KOPT-K1 (cell line): ENCODE results near the gene FBXL19.
A peak's percentile ranks its signal among the peaks of the same experiment; 100 is the strongest.
"Not testable (repeated sequence)": the region's sequence is repeated elsewhere in the genome, so short reads cannot be mapped to it uniquely, and the experiment has no call there.

Experiments
- H3K27ac ChIP-seq: fragments of 200-600 bp; sonication (generic); 2 replicates; pipeline ENCODE4 v1.5.1; 2016; ENCODE audit warnings: antibody characterized with exemption, mild to moderate bottlenecking, low read depth, low read length; ENCODE audit not compliant: poor library complexity, severe bottlenecking
- H3K36me3 ChIP-seq: fragments of 200-600 bp; sonication (generic); 2 replicates; pipeline ENCODE4 v1.5.1; 2017; ENCODE audit warnings: antibody characterized with exemption, mild to moderate bottlenecking, low read length, moderate library complexity; ENCODE audit not compliant: insufficient read depth
- H3K9me3 ChIP-seq: fragments of 200-600 bp; sonication (generic); 2 replicates; pipeline ENCODE4 v1.5.1; 2017; ENCODE audit warnings: antibody characterized with exemption, low read length, mild to moderate bottlenecking; ENCODE audit not compliant: insufficient read depth, poor library complexity, severe bottlenecking

The FBXL19 gene

DNA sequence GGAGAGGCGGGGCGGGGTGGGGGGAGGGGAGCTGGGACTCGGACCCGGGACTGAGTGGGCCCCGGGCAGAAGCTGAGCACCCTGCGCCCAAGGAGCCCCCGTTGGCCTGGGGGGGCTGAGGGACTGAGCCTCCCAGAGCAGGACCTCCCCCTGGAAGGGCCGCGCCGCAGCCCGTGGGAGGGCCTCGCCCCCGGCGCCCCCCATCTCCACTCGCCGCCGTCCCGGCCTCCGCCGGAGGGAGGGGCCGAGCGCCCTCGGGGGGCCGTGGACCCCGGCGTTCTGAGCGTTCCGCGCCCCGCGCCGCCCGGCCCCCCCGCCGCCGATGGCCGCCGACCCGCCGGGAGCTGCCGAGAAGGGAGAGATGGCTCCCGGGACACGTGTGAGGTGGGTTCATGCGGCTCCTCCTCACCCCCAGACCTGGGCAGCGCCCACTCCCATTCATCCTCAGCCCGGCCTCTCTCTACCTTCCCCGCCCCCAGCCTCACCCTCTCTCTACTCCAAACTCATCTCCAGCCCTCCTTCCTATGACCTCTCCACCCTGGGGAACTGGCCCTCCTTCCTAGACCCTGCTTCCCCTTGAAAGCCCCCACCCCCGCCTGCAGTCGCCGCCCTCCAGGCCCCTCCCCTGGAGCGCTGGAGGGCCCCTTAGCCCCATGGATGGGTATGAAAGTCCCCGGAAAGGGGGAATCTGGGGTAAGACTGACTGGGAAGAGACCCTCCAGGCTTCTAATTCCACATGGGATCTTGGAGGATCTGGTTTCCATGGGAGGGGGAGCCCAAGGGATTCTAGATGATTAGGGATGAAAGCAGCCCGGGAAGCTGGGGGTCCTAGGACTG is 922 bp downstream of the FBXL19 start:
- H3K9me3 ChIP-seq, result no peaks in the 10 kb centered on the region
- H3K36me3 ChIP-seq, result peaks cover 34% of the 10 kb centered on the region
- H3K27ac ChIP-seq, result peak overlapping the region; percentile 92

DNA sequence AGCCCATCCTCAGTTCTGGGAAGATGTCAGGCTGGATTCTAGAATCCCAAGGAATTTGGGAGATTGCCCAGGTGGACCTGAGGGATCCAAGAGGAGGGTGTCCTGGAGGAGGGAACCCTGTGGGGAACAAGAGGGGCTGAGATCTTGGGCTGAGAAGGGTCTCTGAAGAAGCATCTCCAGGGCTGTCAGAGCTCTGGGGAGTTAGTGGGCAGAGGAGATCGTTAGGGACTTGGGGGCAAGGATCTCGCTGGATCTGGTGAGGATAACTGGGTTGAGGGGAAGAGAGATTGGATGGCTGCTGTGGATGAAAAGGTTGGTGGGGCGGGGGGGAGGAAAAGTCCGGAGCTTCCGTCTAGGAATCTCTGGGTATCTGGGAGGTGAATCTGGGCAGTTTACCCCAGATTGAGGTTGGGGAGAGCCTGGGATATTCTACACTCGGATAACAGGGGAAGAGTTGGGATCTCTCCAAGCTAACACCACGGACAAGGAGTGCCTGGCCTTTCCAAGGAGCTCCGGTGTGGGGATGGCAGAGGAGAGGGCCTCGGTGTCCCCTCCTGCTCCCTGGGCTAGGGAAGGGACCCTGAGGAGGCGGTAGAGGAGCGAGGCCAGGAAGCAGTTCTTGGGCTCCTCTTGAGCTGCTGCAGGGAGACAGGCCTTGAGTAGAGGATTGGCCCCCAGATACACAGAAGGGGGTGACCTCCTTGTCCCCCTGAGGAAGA is 1.7 kb downstream of the FBXL19 start:
- Histone ChIP-seq H3K36me3 (peaks cover 41% of the 10 kb centered on the region), H3K27ac (peak overlapping the region; percentile 92), H3K9me3 (no peaks in the 10 kb centered on the region)

DNA sequence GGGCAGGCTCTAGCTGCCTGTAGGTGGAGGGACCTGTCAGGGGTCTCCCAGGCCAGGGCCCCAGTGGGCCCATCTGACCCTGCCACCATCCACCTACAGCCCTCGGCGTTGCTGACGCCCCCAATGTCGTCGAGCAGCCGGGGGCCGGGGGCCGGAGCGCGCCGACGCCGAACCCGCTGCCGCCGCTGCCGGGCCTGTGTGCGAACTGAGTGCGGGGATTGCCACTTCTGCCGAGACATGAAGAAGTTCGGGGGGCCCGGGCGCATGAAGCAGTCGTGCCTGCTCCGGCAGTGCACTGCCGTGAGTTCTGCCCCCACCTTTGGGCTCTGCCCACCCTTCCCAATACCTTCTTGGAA is 2.2 kb downstream of the FBXL19 start:
- Histone ChIP-seq H3K27ac (no peak overlapping the region), H3K36me3 (peaks cover 46% of the 10 kb centered on the region)

DNA sequence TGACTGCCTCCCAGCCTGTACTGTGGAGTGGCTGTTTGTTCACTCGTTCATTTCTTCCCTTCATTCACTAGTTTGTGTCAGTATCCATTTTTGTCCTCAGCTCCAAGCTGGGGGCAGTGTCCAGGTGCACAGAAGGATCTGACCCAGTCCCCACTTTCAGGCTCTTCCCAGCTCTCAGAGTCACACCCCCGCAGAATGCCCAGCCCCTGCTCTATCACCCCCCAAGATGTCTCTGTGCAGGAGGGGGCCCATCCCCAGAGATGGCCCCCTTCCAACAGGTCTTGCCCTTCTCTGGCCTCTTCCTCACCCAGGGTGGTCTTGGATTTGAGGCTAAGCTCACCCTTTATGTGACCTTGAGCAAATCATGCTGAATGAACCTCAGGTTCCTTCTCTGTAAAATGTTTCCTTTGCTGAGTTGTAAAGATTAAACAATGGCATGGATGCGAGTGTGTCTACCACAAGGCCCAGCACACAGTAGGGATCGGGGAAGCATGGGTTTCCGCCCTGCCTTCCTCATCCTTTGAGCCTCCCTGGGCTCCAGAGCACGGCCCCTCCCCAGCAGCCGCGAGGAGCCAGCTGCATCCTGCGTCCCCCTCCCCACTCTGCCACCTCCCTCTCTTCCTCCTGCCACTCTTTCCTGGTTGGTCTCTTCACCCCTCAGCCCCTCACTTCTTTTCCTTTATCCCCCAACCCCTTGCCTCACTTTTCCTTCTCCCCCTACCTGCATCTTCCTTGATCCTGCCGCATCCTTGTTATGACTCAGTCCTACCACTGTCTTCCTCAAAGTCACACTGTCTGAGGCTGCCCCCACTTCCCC is 2.8 kb downstream of the FBXL19 start:
- H3K27ac ChIP-seq, result peak overlapping the region; percentile 13
- H3K36me3 ChIP-seq, result peaks cover 52% of the 10 kb centered on the region
- no peaks in the 10 kb centered on the region for H3K9me3 ChIP-seq

More for the DNA sequence above, 2.2 kb downstream of the FBXL19 start:
- no peaks in the 10 kb centered on the region for H3K9me3 ChIP-seq

DNA sequence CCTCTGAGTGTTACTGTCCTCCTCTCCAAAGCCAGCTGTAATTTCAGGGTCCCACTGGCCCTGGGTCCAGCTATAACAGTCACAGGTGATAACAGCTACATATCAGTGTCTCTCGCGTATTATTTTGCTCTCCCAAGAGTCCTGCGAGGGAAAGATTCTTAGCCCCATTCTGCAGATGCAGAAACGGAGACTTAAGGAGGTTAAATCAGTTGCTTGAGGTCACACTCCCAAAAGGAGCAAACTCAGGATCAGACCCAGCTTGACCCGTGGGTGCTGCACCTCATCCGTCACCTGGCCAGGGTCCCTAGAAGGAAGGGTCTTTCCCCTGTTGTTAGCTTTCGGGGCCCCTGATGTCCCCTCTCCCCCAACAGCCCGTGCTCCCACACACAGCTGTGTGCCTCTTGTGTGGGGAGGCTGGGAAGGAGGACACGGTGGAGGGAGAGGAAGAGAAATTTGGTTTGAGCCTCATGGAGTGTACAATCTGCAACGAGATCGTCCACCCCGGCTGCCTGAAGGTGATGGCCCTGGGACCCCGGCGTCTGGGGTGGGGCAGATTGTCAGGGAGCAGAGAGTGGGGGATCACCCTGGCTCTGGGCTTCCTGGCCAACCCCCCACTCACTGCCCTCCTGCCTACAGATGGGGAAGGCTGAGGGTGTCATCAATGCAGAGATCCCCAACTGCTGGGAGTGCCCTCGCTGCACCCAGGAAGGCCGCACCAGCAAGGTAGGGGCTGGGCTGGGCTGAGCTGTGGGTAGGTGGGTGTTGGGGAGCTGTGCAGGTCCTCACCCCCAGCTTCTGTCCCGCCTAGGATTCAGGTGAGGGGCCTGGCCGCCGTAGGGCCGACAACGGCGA is 3.8 kb downstream of the FBXL19 start:
- Histone ChIP-seq H3K36me3 (peaks cover 61% of the 10 kb centered on the region), H3K9me3 (no peaks in the 10 kb centered on the region), H3K27ac (peak overlapping the region; percentile 13)

DNA sequence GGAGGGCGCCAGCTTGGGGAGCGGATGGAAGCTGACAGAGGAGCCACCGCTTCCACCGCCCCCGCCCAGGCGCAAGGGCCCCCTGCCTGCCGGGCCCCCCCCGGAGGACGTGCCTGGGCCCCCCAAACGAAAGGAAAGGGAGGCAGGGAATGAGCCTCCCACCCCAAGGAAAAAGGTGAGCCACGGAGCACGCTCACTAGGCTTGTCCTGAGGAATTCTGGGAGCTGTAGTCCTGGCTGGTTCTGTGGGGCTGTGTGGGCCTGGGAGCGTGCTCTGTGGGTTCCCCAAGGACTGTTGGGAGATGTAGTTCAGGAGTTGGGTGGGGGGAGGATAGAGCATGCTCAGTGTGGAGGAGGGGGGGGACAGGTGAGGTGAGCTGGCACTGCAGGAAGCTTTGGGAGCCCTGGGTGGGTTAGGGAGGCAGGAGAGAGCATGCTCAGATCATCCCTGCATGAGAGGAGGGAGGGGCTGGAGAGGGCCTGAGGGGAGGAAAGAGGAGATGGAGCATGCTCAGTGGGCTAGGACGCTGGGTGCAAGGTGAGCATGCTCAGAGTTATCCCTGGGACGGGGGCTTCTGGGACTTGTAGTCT is 4.5 kb downstream of the FBXL19 start:
- H3K27ac ChIP-seq, result no peak overlapping the region
- H3K36me3 ChIP-seq, result peaks cover 68% of the 10 kb centered on the region
- H3K9me3 ChIP-seq, result no peaks in the 10 kb centered on the region

DNA sequence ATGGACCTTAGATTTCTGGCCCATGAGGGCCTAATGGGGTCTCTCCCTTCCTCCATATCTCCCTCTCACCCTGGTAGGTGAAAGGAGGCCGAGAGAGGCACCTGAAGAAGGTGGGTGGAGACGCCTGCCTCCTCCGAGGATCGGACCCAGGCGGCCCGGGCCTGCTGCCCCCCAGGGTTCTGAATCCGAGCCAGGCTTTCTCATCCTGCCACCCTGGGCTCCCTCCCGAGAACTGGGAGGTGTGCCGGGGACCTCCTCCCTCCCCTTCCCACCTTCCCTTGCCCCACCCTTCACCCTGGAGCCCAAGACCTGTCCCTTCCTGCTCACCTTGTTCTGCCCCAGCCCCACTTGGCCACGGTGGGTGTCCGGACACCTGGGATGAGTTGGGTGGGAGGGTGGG is 5.0 kb downstream of the FBXL19 start:
- H3K27ac ChIP-seq, result no peak overlapping the region
- no peaks in the 10 kb centered on the region for H3K9me3 ChIP-seq
- H3K36me3 ChIP-seq, result peaks cover 73% of the 10 kb centered on the region

DNA sequence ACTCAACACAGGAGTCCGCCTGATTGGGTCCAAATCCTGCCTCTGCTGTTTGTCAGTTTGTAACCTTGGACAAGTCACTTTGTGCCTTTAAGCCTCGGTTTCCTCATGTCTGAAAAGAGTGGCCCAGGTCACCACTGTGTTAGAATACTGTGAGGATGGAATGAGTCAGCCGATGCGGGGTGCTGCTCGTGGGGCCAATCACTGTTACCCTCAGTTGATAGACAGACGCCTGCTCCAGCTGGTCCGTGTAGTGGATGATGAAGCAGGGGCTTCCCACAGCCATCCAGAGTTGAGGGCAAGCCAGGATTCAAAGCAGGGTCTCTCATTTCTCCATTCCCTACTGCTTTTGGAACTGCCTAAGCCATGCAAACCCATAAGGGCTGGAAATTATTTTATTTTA is 5.8 kb downstream of the FBXL19 start:
- Histone ChIP-seq H3K36me3 (peaks cover 81% of the 10 kb centered on the region), H3K9me3 (no peaks in the 10 kb centered on the region), H3K27ac (no peak overlapping the region)

DNA sequence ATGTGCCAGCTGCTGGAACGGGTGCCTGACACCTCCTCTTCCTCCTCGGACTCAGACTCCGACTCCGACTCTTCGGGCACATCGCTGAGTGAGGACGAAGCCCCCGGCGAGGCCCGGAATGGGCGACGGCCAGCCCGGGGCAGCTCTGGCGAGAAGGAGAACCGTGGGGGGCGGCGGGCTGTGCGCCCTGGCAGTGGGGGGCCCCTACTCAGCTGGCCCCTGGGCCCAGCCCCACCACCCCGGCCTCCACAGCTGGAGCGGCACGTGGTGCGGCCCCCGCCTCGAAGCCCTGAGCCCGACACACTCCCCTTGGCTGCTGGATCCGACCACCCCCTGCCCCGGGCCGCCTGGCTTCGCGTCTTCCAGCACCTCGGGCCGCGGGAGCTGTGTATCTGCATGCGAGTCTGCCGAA is 6.8 kb downstream of the FBXL19 start:
- Histone ChIP-seq H3K27ac (no peak overlapping the region), H3K36me3 (peaks cover 81% of the 10 kb centered on the region), H3K9me3 (no peaks in the 10 kb centered on the region)

DNA sequence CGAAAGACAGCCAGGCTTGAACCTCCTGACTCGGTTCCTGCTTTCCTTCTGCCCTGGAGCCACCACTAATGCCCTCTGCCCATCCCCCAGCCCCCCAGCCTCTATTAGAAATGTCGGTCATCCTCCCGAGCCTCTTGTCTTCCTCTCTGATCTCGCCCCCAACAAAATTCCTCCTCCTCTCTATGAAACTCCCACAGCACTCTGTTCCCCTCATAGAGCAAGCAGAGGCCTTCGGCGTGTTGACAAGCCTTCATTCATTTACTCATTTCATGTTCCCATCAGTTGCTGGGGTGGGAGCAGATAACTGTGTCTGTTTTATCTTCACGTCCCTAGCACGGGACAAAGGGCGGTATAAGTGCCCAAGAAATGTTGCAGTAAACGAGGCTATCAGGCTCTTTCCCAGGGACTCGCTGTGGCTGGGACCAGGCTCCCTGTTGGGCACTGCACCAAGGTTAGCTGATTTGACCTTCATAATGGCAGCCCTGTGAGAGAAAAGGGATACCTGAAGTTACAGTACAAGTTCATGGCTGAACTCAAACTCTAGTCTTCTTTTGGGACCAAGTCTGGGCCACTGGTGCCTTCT is 7.8 kb downstream of the FBXL19 start:
- Histone ChIP-seq H3K36me3 (peaks cover 79% of the 10 kb centered on the region), H3K27ac (no peak overlapping the region), H3K9me3 (no peaks in the 10 kb centered on the region)

DNA sequence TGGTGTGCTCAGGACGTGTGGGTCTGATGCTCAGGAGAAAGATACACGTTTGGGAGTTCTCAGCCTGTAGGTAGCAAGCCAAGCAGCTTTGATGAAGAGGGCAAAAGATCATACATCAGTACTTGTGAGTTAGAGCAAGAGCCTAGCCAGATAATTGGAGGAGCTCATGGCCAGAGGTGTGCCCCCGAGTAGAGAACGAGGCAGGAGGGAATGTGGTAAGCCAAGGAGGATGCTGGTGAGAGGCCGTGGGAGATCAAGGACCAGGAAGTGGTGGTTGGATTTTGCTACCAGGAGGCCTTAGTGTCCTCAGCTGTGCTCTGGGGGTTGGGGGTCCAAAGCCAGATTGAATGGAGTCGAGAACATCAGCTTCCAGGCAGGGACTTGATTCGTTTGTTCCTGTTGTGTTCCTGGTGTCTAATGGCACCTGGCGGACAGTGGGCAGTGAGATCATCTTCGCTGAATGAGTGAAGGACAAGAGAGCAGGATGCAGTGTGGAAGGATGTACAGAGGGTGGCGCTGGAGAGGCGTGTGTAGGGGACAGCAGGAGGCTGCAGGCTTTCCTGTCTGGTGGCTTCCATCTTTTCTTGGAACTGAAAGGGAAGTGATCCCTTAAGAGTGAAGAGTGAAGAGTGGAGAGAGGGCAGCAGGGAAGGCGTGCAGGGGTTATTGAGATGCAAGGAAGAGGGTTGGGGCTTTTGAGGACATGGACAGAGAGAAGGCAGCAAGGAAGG is 11.6 kb downstream of the FBXL19 start:
- peaks cover 58% of the 10 kb centered on the region for H3K36me3 ChIP-seq
- no peaks in the 10 kb centered on the region for H3K9me3 ChIP-seq
- H3K27ac ChIP-seq, result peak overlapping the region; percentile 39

DNA sequence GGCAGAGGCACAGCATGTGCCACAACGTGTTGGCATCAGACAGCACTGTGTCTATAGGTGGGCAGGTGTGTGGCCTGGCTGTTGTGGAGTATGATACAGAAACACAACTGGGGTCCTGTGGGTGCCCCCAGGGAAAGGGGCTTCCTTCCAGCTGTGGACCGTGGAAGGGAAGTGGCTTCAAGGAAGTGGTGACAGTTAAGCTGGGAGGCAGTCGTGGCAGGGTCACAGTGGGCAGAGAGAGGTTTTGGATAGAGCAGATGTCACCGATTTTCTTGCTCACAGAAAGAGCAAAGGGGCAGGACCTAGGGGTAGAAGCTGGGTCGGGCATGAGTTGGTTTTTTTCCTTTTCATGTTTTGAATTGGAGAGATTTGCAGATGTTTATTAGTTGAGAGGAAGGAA is 14.3 kb downstream of the FBXL19 start:
- Histone ChIP-seq H3K27ac (peak overlapping the region; percentile 62), H3K36me3 (peaks cover 56% of the 10 kb centered on the region)

DNA sequence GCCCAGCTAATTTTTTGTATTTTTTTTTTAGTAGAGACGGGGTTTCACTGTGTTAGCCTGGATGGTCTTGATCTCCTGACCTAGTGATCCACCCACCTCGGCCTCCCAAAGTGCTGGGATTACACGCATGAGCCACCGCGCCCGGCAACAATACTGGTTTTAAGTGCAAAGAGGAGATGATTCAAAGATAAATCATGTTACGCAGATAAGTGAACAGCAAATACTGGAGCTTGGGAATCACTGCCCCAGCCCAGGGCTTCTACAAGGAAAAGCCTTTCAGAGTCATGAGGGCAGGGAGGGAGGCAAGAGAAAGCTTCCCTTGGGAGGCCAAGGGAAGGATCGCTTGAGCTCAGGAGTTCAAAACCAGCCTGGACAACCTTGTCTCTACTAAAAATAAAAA is 16.2 kb downstream of the FBXL19 start:
- not testable (repeated sequence) for H3K27ac ChIP-seq, H3K9me3 ChIP-seq
- peaks cover 58% of the 10 kb centered on the region for H3K36me3 ChIP-seq

More for the DNA sequence above, 14.3 kb downstream of the FBXL19 start:
- H3K9me3 ChIP-seq, result no peaks in the 10 kb centered on the region
